Subcutaneous adipose tissue (tissue), 4 donors: ENCODE measurements around the gene MSMP. TPM values are rescaled to one million over a fixed set of nuclear protein-coding genes. Genes with fewer than 3 reads are reported as not detected.

Experiments used
- CTCF ChIP-seq: fragments of 450-650 bp; IDR thresholded peaks from one replicate; pipeline ENCODE4 v1.5.1; 2016; ENCODE audit warnings: low read depth, mild to moderate bottlenecking, control low read depth, antibody characterized with exemption, moderate library complexity
- total RNA-seq, 4 donors: library from RNA; depleted of rRNA; stranded (reverse); fragments of >200 nt; gene quantifications; one replicate each; pipeline ENCODE4 v1.1.0, GENCODE V29; 2016

MSMP gene
- total RNA-seq, 4 donors from 2014 or later = not detected

GRCh38 chr9:35769763-35770162 lies 15.7 kb upstream of the MSMP start:
- no peak for TF ChIP-seq CTCF

- no peak for TF ChIP-seq CTCF
Measured at GRCh38 chr9:35767458-35767857, 13.4 kb upstream of the MSMP start.

GRCh38 chr9:35766997-35767396 lies 12.9 kb upstream of the MSMP start:
- TF ChIP-seq CTCF = no peak

- no peak for TF ChIP-seq CTCF
Measured at GRCh38 chr9:35763803-35764202, 9.7 kb upstream of the MSMP start.

- TF ChIP-seq CTCF = no peak
Measured at GRCh38 chr9:35763181-35763580, 9.1 kb upstream of the MSMP start.

GRCh38 chr9:35760651-35761050 lies 6.6 kb upstream of the MSMP start:
- TF ChIP-seq CTCF = no peak

GRCh38 chr9:35759795-35760194 lies 5.7 kb upstream of the MSMP start:
- no peak for TF ChIP-seq CTCF
